Activated T-cell treated with anti-CD3 and anti-CD28 coated beads, Interleukin-2, amount 50 U/mL, for 1 hour (primary cell): ENCODE measurements around the gene BNIP5.

Source experiments
- DNase-seq: peaks from one replicate; pipeline ENCODE4 v3.0.0-alpha.2; 2020

BNIP5 gene, protein sequence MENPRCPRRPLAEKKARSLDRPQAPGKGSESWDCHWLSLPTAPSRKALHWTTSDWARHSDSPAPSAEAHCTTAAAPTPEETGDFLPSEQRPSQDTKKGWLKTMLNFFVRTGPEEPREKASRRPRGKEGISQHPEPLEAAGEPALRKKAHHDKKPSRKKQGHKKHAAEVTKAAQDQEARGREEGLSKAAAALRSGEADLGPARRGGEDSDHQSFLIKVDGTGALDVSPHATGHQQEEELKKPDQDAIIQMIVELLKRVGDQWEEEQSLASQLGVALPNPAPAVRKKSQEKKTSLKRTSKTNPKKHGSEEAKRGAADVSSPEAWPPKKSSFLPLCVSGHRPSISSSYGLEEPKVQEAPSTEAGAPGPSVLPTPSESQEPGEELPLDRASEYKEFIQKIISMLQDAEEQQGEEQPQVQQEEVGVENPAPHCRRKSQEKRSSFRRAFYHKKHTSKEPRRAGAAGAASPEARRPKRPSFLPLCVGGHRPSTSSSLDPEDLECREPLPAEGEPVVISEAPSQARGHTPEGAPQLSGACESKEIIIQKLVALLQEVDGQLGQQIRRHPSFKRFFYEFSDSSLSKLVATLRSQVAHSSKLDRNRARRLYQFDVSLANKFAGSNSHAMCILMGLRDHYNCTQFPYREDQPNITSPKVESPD

DNA sequence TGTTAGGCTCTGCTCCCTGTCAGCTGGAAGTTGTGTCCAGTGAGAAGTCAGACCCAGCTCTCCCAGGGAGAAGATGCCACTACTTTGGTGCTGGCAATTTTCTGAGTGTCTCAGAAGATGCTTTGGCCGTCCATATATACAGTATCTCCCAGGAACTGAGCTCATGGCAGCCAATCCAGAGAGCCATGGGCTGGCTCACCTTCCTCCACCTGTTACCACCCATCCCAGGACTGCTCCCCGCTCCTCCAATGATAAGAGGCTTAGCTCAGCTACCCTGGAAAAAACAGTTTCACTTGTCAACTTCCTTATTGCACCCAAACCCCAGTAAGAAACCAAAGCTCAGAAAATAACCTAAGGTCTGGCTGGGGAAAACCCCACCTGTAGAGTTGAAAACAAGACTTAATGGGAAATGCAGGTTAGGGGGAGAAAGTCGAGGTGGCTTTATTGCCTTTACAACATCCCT, at the start of gene BNIP5:
BNIP5 (minus strand) TSS at position 110 of the 463 bp plus-strand sequence. CDS start 6,198 bp downstream, outside the sequence.
- no peak for DNase-seq

- no peak for DNase-seq
These were observed 47.4 kb upstream of the BNIP5 start for GRCh38 chr6:36384095-36384494.

- no peak for DNase-seq
These were observed 46.9 kb upstream of the BNIP5 start for GRCh38 chr6:36383606-36384005.

DNA sequence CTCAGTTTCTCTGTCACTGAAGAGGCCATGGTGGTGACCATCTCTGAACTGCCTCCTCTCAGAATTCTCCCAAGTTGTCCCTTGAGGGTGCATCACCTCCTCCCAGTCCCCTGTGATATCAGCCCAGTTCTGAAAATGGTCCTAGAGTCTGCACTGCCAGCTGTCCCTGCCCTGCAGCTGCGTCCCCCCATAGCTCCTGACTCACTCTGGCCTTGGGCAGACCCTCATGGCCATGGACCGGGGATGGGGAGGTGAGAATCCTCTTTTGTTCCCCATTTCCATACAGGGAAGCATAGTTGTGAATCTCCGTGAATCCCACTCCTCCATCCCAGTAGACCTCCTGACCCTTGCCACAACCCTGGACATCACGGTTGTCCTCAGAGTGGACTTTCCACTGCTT, 46.3 kb upstream of the BNIP5 start:
- DNase-seq, result no peak

DNA sequence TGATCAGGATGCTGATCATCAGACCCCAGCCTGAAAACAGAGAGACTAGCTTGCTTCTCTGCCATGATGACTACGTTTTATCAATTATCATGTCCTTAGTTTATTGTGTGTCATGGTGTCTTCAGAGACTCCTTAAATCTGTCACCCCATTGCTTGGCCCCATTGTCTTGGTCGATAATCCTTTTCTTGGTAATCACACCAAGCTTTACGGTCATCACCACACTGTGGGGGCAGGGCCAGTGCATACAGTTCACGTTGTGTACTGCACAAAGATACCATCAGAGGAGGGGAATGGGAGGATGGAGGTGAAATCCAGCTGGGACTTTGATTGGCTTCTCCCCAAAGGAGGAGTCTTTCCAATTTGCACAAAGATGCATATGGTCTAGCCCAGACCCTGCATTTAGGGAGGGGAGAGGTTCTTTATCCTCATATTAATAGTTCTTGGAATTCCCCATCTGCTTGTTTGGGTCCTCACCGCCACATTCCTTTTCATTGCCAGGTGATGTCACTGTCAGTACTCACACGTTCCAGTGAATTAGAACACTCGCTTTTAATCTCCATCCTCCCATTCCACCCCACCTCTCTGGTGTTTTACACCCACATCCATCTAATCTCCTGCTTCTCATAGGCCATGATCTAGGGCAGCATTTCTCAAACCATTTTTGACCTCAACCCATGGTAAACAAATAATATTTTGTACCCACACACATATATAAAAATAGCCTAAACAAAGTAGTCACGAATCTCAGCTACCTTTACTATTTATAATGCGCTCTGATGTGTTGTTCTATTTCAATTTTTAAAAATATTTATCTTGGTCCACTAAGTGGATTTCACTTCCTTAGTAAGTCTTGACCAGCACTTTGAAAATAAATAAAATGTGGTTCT, 45.1 kb upstream of the BNIP5 start:
- no peak for DNase-seq

GRCh38 chr6:36380166-36380565, 43.5 kb upstream of the BNIP5 start:
- DNase-seq, result no peak

DNA sequence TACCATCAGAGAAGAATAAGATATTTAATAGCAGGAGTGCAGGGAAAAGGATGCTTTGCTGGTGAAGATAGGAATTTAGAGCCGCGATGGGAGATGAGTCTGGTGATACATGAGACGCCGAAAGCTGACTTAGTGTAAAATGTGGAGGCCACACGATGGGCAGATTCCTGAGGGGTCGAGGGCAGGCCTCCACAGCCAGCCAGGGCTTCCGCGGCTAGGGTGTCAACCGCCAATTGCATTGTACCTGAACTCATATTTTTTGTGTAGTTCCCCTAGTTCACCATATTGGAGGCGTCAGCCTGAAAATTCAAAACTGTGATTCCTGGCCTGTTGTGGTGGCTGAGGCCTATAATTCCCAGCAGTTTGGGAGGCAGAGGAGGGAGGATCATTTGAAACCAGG, 42.2 kb upstream of the BNIP5 start:
- DNase-seq, result no peak

GRCh38 chr6:36378243-36378920, 41.7 kb upstream of the BNIP5 start:
- no peak for DNase-seq

DNA sequence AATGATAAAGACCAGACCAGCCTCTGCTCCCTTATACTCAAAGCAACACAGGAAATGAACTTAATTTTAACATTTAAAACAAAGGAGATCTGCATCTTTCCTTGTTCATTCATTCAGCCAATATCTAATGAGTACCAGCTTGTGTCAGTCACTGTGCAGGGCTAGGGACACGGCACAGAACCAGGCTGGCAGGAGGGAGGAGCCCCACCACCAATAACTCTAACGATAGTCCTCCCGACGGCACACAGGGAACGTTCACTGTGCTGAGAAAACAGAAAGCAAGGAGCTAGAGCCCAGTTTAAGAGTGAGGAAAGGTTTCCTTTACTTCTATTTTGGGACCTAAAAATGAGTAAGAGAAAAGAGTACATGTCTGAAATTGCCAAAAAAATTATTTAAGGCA, 40.9 kb upstream of the BNIP5 start:
- no peak for DNase-seq

- no peak for DNase-seq
These were observed 40.1 kb upstream of the BNIP5 start for GRCh38 chr6:36376742-36377141.

GRCh38 chr6:36376183-36376582, 39.5 kb upstream of the BNIP5 start:
- no peak for DNase-seq

DNA sequence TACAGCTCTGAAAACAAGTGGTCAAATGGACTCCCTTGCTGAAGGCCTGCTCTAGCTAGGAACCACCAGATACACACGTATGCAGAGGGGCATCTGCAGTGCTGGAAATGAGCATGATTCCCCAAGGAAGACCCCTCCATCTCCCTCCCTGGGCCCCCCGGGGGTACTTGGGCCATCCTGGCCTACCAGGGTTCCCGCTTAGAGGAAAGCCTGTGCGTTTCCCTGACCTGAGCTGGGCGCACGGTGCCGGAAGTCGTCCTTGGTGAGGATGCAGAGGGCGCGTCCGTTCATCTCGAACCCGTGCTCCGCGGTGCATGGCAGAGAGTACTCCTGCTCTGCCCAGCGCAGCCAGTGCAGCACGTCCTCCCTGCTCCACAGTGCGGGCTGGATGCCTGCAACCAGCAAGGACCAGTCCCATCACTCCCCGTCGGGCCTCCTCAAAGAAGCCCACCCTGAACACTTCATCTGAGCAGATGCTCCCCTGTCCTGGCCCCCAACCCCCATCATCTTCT, 39.0 kb upstream of the BNIP5 start:
- no peak for DNase-seq

DNA sequence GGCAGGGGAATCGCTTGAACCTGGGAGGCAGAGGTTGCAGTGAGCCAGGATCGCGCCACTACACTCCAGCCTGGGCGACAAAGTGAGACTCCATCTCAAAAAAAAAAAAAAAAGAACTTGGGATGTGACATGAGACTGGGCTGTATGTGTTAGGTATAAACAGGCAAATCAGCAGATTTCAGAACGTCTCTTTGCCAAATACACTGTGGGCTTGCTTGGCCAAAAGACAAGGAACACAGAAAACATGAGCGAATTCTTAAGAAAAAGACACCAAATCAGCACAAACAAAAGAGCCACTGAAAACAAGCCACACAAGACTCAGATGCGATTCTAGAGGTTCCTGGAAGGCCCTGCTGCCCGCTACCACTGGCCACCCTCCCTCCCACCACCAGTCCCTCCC, 38.3 kb upstream of the BNIP5 start:
- no peak for DNase-seq

- no peak for DNase-seq
These were observed 37.5 kb upstream of the BNIP5 start for GRCh38 chr6:36374194-36374593.

- DNase-seq, result no peak
These were observed 36.8 kb upstream of the BNIP5 start for GRCh38 chr6:36373368-36374019.

GRCh38 chr6:36372088-36372487, 35.4 kb upstream of the BNIP5 start:
- no peak for DNase-seq

DNA sequence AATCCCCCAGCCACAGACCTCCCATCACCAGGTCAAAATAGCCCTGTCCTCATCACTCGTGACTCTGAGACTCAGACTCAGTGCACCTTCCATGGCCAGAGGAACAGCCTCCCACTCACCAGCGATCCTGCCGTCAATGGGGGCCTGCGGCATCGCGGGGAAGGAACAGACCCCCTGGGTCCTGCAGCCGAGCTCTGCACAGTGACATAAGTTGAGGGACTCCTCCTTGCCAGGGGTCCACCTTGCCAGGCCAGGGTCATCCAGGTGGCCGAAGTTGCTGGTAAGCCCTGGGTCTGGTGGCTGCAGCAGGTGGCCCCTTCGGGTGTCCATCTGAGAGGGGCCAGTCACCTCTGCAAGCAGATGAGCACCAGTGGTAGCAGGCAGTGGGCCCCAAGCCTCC, 34.5 kb upstream of the BNIP5 start:
- DNase-seq, result no peak

DNA sequence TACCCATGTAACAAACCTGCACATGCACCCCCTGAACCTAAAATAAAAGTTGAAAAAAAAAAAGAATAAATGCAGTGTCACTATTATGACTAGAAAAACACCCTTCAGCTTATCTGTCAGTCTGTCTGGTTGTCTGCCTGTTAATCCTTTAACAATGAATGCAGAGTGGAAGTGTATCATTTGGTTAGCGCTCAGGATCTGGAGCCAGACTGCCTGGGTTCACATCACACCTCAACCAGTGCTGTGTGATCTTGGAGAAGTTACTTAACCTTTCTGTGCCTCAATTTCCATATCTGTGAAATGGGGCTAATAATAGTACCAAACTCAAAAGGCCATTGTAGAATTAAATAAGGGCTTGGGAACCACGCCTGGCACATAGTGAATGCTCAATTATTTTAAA, 34.0 kb upstream of the BNIP5 start:
- no peak for DNase-seq

GRCh38 chr6:36368921-36369865, 32.5 kb upstream of the BNIP5 start:
- no peak for DNase-seq

GRCh38 chr6:36368421-36368820, 31.7 kb upstream of the BNIP5 start:
- DNase-seq, result no peak

GRCh38 chr6:36367743-36368142, 31.1 kb upstream of the BNIP5 start:
- no peak for DNase-seq
